Measurements from ENCODE around the gene FAF1.

The FAF1 gene

GRCh38 chr1:50508040-50508586 lies 452.0 kb downstream of the FAF1 start:
- in situ Hi-C loops (cut with MboI; ENCODE audit: low sequenced_read_pairs), result no loop called here

DNA sequence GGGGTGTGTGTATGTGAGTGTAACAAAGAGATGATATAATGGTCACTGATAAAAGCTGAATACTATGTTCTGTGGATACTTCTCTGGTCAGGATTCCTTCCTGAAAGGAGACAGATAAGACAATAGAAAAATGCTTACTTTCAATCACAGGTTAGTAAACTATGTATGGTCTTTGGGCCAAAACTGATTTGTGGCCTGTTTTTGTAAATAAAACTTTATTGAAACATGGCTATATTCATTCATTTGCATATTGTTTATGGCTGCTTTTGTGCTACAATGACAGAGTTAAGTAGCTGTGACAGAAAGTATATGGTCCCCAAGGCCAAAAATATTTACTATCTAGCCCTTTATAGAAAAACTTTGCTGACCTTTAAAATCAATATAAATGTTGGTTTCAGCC lies 454.6 kb downstream of the FAF1 start:
- in situ Hi-C loops (cut with MboI; ENCODE audit: low sequenced_read_pairs), result no loop called here

DNA sequence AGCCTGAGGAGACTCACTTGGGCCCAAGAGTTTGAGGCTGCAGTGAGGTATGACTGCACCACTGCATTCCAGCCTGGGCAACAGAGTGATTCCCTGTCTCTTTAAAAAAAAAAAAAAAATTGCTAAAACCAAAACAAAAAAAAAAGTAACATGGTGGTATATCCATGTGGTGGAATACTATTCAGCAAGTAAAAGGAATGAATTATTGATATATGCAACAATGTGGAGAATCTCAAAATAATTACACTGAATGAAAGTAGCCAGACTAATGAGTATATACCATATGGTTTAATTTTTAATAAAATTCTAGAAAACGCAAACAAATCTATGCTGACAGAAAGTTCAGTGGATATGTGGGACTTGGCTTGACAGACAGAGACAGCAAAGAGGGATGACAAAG lies 456.6 kb downstream of the FAF1 start:
- in situ Hi-C loops (cut with MboI; ENCODE audit: low sequenced_read_pairs), result no loop called here

- in situ Hi-C loops (cut with MboI; ENCODE audit: low sequenced_read_pairs), result no loop called here
Observed at GRCh38 chr1:50502147-50502546, 457.9 kb downstream of the FAF1 start.

GRCh38 chr1:50497007-50497406 lies 463.1 kb downstream of the FAF1 start:
- in situ Hi-C loops (cut with MboI; ENCODE audit: low sequenced_read_pairs), result no loop called here

DNA sequence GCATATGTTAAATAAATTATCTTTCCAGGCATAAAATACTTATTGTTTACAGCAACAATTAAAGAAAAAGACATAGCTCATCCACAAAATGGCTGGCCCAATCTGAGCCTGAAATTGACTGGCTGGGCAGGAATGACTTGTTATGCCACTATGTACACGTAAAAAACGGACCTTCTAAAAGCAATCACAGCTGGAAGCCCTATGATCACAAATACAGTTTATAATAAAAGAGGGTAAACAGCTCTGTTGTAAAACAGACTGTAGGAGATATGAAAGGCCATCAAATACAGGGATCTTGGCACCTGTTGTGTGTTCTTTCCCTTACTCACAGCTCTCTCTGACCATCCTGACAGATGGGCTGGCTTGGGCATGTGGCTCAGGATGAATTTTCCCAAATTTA lies 466.4 kb downstream of the FAF1 start:
- in situ Hi-C loops (cut with MboI; ENCODE audit: low sequenced_read_pairs), result no loop called here

GRCh38 chr1:50492142-50492541 lies 467.9 kb downstream of the FAF1 start:
- in situ Hi-C loops (cut with MboI; ENCODE audit: low sequenced_read_pairs), result no loop called here

- in situ Hi-C loops (cut with MboI; ENCODE audit: low sequenced_read_pairs), result no loop called here
Observed at GRCh38 chr1:50491142-50491541, 468.9 kb downstream of the FAF1 start.

DNA sequence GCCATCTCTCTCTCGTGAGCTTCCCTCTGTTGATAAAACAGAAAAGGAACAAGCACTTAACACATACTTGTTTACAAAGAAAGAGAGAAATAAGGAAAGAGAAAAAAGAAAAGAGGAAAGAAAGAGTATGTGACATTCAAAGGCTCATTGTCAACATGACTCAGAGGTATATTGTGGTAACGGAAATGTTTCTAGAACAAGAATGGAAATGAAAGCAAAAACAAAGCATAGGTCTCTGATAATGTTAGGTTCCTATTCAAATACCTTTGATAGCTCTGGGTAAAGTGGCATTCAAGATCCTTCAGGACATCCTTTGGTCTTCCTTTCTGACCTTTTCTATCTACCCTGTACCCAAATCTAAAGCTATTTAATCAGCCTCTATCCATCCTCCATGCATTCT lies 469.4 kb downstream of the FAF1 start:
- in situ Hi-C loops (cut with MboI; ENCODE audit: low sequenced_read_pairs), result no loop called here

DNA sequence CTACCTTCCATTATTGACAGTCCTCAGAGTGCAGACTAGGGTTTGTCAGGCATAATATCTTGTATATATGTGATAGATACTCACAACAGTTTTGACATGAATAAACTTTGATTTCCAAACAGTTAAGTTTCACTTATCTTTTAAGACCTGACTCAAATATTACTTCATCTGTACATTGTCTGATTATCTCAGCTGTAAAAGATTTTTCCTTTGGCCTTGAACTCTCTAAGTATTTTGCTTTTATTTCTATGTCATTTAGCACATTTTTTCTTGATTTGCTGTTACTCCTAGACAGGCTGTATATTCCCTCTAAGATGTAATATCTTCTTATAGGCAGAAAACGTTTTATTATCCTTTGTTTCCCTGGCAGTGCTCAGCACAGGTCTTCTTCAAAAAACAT lies 471.2 kb downstream of the FAF1 start:
- in situ Hi-C loops (cut with MboI; ENCODE audit: low sequenced_read_pairs), result no loop called here

DNA sequence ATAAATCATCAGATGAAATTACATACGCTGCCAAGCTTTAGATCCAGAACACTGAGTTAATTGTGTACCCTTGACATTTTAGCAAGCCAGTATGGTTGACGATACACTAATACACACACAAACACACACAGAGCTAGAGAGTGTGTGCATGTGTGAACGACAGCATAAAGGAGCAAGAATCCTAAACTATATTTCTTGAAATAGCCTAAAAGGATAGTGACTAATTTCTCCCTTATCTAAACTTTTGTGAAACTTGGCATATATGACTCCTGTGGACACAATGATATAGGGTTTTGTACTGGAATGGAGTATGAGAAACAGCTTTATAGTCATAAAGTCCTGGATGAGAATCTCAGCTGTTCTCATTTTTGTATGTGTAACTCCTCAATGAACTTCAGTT lies 471.7 kb downstream of the FAF1 start:
- in situ Hi-C loops (cut with MboI; ENCODE audit: low sequenced_read_pairs), result no loop called here

- in situ Hi-C loops (cut with MboI; ENCODE audit: low sequenced_read_pairs), result no loop called here
Observed at GRCh38 chr1:50487725-50488124, 472.3 kb downstream of the FAF1 start.

DNA sequence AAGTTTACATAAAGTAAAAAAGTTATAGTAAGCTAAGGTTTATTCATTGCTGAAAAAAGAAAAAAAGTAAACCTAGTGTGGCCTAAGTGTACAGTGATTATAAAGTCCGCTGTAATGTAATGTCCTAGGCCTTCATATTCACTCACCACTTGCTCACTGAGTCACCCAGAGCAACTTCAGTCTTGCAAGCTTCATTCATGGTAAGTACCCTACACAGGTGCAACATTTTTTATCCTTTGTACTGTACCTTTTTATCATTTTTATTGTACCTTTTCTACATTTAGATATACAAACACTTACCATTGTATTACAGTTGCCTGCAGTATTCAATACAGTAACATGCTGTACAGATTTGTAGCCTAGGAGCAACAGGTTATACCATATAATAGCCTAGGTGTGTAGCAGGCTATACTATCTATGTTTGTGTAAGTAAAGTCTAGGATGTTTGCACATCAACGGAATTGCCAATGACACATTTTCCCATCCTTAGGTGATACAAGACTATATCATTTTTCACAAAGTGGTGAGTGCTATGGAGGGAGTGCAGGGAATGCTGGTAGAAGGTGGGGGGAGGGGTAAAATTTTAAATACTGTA lies 478.8 kb downstream of the FAF1 start:
- in situ Hi-C loops (cut with MboI; ENCODE audit: low sequenced_read_pairs), result no loop called here

GRCh38 chr1:50476800-50477199 lies 483.3 kb downstream of the FAF1 start:
- in situ Hi-C loops (cut with MboI; ENCODE audit: low sequenced_read_pairs), result no loop called here

DNA sequence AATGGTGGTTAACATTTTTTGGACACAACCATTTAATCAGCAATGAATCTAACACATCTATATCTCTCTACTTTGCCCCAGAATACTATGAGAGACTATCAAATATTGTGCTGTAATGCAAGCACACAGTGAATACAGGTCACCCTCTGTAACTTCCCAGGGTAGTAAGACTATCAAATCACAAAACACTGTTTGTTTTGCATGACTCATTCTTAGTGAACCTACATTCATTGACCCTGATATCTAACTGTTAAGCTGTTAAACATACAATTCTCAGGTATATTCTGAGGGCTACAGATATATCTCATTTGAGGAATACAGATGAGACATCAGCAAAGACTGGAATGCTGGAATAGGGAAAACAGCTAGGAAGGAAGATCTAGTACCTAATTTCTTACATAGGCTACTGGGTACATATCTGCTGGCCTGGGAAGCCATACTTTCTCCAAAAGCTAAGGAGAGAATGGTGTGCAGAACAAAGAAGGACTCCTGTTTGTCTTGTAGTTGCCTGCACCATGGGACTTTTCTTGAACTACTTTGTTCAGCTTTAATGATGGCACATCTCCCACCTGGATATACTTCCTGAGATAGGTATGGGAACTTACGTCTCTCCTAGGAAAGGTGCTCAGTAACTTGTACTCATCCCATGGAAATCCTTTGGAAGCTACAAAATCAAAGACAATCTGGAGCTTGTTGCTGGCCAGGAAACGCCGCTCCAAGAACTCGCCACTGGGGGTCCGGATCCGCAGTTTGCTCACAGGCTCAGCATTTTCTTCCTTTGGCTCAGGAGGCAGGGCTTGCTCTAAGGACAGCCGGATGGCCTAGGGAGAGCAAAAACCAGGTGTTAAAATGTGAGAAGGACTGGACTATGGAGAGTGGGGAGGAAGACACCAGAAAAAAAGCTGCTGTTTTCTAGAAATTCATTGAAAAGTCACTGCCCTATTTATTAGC lies 484.9 kb downstream of the FAF1 start:
- in situ Hi-C loops (cut with MboI; ENCODE audit: low sequenced_read_pairs), result no loop called here

DNA sequence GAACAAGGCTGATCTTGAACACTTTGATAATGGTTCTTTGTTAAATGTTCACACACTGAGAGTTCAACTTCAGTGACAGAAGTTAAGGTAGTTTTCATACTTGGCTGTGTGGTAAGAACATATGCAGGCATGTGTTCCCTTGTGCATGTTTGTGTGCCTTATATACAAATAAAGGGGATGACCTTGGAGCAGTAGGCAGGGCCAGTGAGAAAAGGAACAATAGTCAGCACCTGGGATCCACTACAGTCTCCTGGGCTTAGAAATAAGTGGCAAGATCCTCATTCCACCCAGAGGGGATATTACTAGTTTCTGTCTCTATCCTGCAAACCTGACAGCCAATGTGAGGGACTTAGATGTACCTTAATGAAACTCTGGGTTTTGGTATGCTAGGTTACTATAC lies 486.6 kb downstream of the FAF1 start:
- in situ Hi-C loops (cut with MboI; ENCODE audit: low sequenced_read_pairs), result no loop called here

- in situ Hi-C loops (cut with MboI; ENCODE audit: low sequenced_read_pairs), result no loop called here
Observed at GRCh38 chr1:50471967-50472366, 488.1 kb downstream of the FAF1 start.

DNA sequence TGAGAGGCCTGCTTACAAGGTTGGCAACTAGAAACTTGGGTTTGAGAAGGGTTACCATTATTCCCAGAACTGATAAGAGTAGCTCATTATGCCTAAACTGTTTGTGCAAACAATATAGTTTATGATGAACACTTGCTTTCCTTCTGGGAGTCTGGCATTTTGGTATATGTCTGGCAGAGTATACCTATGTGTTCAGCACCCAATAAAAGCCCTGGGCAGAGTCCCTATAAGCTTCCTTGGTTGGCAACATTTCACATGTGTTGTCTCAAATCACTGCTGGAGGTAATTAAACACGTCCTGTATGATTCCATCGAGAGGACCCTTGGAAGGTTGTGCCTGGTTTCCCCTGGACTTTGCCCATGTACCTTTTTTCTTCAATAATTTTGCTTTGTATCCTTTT lies 497.1 kb downstream of the FAF1 start:
- in situ Hi-C loops (cut with MboI; ENCODE audit: low sequenced_read_pairs), result no loop called here

DNA sequence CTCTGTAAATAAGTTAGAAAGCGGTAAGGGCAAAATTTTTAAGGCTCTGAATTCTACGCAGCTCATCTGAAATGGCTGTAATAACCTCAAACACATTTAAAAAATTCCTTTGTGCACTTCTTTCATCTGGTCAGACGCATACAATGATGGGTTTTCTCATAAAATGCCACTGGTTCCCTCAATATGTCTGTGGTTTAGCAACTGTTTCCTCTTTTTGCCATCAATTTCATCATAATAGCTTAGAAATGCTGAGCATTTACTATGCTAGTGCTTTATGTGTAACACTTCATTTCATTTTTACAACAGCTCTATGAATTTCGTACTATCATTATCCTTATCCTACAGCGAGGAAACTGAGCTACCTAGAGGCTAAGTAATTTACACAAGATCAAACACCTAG lies 501.6 kb downstream of the FAF1 start:
- in situ Hi-C loops (cut with MboI; ENCODE audit: low sequenced_read_pairs), result no loop called here

- in situ Hi-C loops (cut with MboI; ENCODE audit: low sequenced_read_pairs), result no loop called here
Observed at GRCh38 chr1:50454911-50455310, 505.2 kb downstream of the FAF1 start.

DNA sequence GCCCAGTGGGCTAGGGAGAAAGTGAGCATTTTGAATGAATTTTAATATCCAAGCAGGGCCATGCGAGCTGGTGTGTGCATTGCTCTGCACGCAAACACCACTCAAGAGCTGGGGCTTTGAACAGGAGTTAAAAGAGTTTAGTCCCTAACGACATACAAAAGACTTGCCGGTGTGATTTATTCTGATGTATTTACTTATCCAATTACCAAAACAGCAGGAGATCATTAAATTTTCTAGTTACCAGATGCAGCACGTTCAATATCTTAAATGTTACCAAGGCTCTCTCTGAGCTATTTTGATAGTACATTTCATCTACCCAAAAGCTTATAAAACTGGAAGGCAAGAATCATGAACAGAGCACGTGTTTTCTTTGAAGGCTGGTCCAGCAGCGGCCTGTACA lies 506.8 kb downstream of the FAF1 start:
- in situ Hi-C loops (cut with MboI; ENCODE audit: low sequenced_read_pairs), result no loop called here

DNA sequence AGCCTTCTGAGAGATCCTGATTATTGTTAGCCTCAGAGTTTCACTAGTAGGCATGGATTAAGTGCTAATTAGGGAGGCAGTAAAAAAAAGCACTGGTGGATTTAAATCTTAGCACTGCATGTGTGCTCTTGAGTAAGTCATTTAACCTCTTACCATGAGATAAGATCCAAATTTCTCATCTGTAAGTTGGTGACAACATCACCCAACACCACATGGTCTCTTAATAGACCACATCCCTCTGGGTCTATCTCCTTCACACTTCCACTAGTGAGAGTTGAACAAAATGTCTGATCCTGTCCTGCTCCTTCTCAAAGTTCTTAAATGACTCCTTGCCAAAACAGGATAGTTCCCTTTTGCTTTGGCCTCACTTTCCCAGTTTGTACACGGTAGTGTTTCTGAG lies 507.4 kb downstream of the FAF1 start:
- in situ Hi-C loops (cut with MboI; ENCODE audit: low sequenced_read_pairs), result no loop called here

Data from hTERT RPE-1 (cell line).